ENCODE results near the gene AVPR2. TPM values are rescaled to one million over a fixed set of nuclear protein-coding genes. Genes with fewer than 3 reads are reported as not detected.

Gene AVPR2
- total RNA-seq, 1 experiment from 2014 or later, result 3.2 TPM

GRCh38 chrX:153921070-153921469 lies 16.6 kb downstream of the AVPR2 start:
- BruUV-seq (replicated peaks), result no TSS peak
- no peaks in the 10 kb centered on the region for H3K79me2 ChIP-seq (ENCODE audit: low read depth)
- no peak for DNase-seq
- ChIA-PET CTCF (no interaction called here), POLR2A (ENCODE audit: unreplicated experiment) (no interaction called here)
- H3K27me3 ChIP-seq (ENCODE audit: insufficient read depth, low read depth), result no peaks in the 10 kb centered on the region
- no peaks in the 10 kb centered on the region for H3K9me2 ChIP-seq (ENCODE audit: insufficient read depth)
- no peak overlapping the region for H3K27ac ChIP-seq
- H3K4me3 ChIP-seq, result no peak overlapping the region
- TF ChIP-seq CTCF (conservative IDR thresholded peaks at IDR 0.05) (no peak), EZH2 (IDR thresholded peaks at IDR 0.05; ENCODE audit: low read depth) (no peak)
- no peak overlapping the region for H2AFZ ChIP-seq
- no peaks in the 10 kb centered on the region for H3K36me3 ChIP-seq (ENCODE audit: low read depth)
- H3K4me2 ChIP-seq, result no peak overlapping the region
- no peaks in the 10 kb centered on the region for H3K4me1 ChIP-seq (replicated peaks; ENCODE audit: insufficient read depth)
- no peaks in the 10 kb centered on the region for H3K9me3 ChIP-seq (ENCODE audit: insufficient read depth, low read depth)
- no peaks in the 10 kb centered on the region for H4K20me1 ChIP-seq (ENCODE audit: insufficient read depth)
- no peaks in the 10 kb centered on the region for H3F3A ChIP-seq (ENCODE audit: insufficient read depth, low read depth)
- intact Hi-C loops (cut with micrococcal nuclease; ENCODE audit: unreplicated experiment), result no loop called here

GRCh38 chrX:153921511-153922446 lies 17.3 kb downstream of the AVPR2 start:
- Histone ChIP-seq H3K9me3 (ENCODE audit: insufficient read depth, low read depth) (no peaks in the 10 kb centered on the region), H3K79me2 (ENCODE audit: low read depth) (no peaks in the 10 kb centered on the region), H3K4me2 (no peak overlapping the region), H3K9me2 (ENCODE audit: insufficient read depth) (no peaks in the 10 kb centered on the region), H3K27me3 (ENCODE audit: insufficient read depth, low read depth) (no peaks in the 10 kb centered on the region), H4K20me1 (ENCODE audit: insufficient read depth) (no peaks in the 10 kb centered on the region), H3F3A (ENCODE audit: insufficient read depth, low read depth) (peaks cover under 1% of the 10 kb centered on the region; the same call in 1 of the 2 replicates), H3K4me3 (no peak overlapping the region), H2AFZ (no peak overlapping the region), H3K27ac (no peak overlapping the region), H3K4me1 (replicated peaks; ENCODE audit: insufficient read depth) (0 out of 2 replicates have a peak, but pooled peaks cover 4% of the 10 kb centered on the region), H3K36me3 (ENCODE audit: low read depth) (no peaks in the 10 kb centered on the region)
- BruUV-seq (replicated peaks), result no TSS peak
- intact Hi-C loops (cut with micrococcal nuclease; ENCODE audit: unreplicated experiment), result no loop called here
- CTCF ChIA-PET, result no interaction called here
- TF ChIP-seq CTCF (conservative IDR thresholded peaks at IDR 0.05) (no peak), EZH2 (IDR thresholded peaks at IDR 0.05; ENCODE audit: low read depth) (no peak)
- POLR2A ChIA-PET (ENCODE audit: unreplicated experiment), result no interaction called here
- DNase-seq, result no peak

- Histone ChIP-seq H3K79me2 (ENCODE audit: low read depth) (no peaks in the 10 kb centered on the region), H3K4me1 (replicated peaks; ENCODE audit: insufficient read depth) (0 out of 2 replicates have a peak, but pooled peaks cover 7% of the 10 kb centered on the region), H3K4me2 (no peak overlapping the region), H3K27ac (no peak overlapping the region), H3F3A (ENCODE audit: insufficient read depth, low read depth) (peaks cover 12% of the 10 kb centered on the region; the same call in 1 of the 2 replicates), H3K9me2 (ENCODE audit: insufficient read depth) (no peaks in the 10 kb centered on the region), H2AFZ (no peak overlapping the region), H3K27me3 (ENCODE audit: insufficient read depth, low read depth) (no peaks in the 10 kb centered on the region), H3K4me3 (no peak overlapping the region), H3K9me3 (ENCODE audit: insufficient read depth, low read depth) (no peaks in the 10 kb centered on the region), H3K36me3 (ENCODE audit: low read depth) (no peaks in the 10 kb centered on the region), H4K20me1 (ENCODE audit: insufficient read depth) (no peaks in the 10 kb centered on the region)
- intact Hi-C loops (cut with micrococcal nuclease; ENCODE audit: unreplicated experiment), result no loop called here
- DNase-seq, result no peak
- no peak for TF ChIP-seq EZH2 (IDR thresholded peaks at IDR 0.05; ENCODE audit: low read depth)
- no peak for TF ChIP-seq CTCF (conservative IDR thresholded peaks at IDR 0.05)
- ChIA-PET POLR2A (ENCODE audit: unreplicated experiment) (interaction anchor here (0.6 kb wide), 1 partner anchor 450 kb away, joined by 7 read pairs; no protein-coding TSS in a partner anchor), CTCF (no interaction called here)
- no TSS peak for BruUV-seq (replicated peaks)
Measured at GRCh38 chrX:153922932-153923857, 18.7 kb downstream of the AVPR2 start.

All from PC-9 (cell line).